HG03457 (cell line): Measurements from ENCODE around the gene THRB.

Source experiments
- ATAC-seq: cut with Tn5 transposase; IDR thresholded peaks from one replicate; pipeline ENCODE4 v1.9.1; 2021; ENCODE audit warnings: moderate number of reproducible peaks; ENCODE audit not compliant: unreplicated experiment

Gene THRB

DNA sequence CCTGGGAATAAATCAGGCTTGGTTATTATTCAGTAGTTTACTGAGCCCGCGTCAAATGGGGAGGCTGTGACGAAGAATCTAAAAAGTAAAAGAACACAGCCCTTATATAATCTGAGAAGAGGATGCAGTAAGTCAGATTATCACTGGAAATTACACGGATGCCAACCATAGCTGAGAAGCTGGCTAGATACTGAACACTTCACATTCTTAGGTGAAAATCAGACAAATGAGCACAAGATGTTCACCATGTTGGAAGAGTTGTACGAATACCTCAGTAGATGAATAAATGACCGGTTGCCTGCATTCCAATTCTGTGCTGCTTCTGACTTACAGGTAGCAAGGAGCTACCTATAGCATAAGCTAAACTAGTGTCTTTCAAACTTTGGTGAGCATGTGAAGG is 254.3 kb downstream of the THRB start:
- no peak for ATAC-seq

DNA sequence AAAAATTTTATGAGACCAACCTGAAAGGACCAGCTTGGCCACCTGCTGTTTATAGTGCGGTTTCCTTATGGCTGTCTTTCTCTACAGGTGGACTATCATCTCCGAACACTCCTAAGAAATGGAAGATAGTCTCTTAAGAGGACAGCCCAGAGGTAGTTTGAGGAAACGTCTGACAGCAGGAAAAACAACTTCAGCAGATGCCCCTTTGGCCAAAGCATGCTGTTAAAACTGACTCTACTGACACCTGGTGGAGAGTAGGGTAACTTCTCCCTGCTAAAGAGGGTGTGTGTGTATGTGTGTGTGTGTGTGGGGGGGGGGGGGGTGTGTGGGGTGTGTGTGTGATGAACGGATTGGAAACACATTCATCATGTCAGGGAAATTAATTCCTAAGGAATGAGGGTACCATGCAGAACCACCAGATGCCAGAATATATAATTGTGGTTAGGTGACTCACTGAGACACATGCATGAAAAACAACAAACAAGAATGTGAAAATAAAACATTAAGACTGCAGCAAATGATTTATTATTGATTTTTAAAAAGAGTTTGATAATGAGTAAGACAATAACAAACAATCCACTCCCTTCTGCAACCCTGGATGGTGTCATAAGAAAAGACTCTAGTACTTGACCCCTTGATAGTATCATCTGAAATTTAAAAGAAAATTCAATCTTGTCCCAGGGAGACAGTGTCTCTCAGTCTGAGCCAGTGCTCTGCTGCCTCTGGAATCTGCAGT is 256.5 kb downstream of the THRB start:
- peak; percentile 75 for ATAC-seq

DNA sequence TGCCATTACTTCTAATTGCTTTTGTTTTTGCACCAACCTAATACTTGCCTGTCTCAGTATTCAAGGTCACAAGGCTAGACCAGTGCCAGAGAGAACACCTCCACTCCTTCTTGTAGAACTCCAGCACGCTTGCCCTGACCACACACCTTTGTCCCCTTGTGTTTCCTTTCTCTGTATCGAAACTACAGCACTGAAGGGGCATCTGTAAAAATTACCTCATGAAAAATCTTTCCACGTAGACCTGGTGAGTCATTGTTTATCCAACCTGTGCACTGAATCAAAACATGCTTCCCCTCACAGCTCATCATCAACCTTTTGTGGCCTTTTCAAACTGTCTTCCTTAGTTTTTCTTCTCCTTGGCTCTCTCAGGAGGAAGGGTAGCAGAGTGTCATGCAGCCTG is 259.5 kb downstream of the THRB start:
- ATAC-seq: no peak

DNA sequence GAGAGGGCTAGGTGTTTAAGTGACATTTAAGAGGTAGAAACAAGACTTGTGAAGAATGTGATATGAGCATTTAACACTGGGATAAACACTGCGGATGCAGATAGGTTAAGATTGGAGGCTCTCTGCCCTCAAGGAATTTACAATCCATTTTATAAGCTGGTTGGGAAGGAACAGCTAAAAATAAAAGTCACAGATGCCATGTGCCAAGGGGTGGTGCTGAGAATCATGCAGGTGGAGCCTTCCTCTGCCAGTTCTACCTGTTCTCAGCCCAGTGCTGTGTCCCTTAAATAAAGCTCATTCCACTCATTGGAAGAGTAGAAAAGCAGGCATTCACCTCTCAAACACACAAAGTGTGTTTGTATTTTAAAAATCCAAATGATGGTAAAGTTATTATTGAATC is 261.9 kb downstream of the THRB start:
- ATAC-seq: no peak

DNA sequence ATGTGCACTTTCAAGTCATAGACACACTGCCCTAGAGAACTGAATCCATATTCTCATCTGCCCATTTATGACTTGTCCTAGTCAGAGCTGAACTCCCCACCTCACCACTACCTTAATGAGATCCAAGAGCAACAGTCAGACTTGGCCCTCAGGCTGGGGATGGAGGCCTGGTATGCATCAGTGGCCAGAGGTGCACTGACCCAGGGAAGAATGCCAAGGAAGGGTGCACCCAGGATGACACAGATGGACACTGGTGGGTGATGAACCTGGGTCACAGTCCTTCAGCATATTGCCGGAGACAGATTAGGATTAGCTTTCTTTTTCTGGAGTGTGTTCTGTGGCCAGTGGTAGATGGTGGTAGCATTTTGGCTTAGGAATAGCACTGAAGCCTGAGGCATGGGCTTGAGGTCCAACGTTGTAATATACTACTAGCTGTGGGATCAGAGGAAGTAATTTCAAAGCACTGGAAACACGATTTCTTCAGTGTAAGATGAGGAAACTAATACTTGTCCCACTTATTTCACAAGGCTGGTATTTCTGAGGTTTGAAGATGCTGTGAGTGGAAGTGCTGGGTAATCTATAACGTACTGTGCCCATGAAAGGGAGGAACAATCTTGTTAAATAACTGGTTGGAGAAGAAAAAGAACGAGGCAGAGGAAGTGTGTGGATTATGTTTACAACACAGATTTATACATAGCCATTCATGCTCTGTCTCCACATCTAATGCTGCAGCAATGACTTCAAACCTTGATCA is 265.0 kb downstream of the THRB start:
- no peak for ATAC-seq

DNA sequence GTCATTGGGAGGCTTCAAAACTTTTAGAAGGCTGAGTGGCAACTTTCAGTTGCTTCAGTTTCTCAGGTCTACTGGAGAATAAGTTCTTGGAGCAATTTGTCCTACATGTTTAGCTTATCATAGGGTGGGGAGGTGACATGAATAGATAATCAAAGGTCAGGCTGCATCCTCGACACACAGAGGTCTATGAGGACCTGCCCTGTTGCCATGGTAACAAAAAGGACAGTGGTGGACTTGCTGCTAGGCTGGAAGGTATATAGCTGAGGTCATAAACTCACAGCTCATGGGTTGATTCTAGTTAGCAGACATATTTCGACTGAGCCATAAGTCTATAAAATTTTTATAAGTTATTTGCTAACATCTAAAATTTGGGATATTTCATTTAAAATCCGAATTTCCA is 267.0 kb downstream of the THRB start:
- ATAC-seq: no peak

DNA sequence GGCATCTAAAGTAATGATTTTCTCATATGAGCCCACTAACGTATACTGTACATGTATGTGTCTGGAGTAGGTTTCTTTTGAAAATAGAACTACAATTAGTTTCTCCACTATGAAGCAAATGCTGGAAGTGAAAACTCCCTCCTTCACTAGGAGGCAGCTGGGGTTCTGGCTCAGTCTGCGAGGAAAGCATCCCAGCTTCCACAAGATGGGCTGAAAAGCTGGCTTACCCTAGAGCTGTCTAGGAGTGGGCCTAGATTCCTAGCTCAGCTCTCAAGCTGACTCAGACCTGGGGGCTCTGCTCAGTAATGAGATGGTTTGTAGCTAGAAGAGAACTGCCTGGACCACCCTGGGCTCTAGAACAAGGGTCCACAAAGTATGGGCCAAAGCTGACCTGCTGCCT is 268.3 kb downstream of the THRB start:
- ATAC-seq: no peak

DNA sequence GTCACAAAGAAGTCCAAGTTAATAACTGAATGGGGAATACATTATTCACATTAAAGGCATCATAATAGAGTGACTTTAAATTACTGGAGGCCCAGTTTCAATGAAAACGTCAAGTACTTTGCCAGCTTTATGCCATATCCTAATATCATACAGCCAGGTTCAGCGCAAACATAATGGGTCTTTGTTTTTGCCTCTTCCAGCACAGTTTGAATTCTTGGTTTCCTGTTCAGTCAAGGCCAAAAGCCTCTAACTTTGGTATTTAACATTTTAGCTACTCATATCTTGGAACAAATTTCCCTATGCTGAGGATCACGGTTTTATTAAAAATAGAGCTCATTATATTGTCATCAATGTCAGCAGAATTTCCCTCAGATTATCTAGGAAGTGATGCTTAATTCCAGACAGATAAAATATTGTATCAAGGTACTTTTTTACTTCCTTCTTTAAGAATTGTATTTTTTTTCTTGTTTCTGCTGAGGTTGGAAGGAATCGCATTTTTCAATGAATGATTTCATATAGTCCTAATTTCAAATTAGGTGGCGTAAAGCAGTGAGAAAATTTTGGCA is 269.2 kb downstream of the THRB start:
- no peak for ATAC-seq

DNA sequence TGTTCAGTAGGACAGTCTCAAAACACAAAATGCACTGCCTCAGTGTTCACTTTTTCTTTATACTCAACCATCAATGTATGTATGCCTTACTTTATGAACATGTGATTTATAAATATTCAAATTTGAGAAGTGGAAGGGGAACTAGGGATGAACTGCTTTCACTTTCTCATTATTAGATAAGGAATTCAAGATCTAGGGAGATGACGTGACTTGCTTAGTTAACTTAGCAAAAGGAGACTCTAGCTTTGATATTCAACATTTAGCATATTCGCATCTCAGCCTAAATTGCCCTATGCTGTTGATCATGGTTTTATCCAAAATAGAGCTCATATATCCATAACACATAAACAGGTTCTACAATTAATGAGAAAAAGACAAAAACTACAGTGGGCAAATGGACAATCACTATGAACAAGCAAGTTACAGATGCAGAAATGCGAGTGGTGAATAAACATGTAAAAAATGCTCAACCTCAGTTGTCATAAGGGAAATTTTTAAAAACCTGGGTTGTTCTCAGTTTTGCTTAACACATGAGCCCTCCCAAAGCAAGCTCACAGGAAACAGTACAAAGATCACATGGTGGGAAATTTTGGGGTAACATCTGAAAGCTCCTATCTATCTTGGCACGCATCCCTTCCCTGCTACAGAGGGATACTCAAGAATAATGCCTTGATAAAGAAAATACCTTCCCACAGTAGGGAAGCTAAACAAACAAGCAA is 269.8 kb downstream of the THRB start:
- ATAC-seq: no peak

DNA sequence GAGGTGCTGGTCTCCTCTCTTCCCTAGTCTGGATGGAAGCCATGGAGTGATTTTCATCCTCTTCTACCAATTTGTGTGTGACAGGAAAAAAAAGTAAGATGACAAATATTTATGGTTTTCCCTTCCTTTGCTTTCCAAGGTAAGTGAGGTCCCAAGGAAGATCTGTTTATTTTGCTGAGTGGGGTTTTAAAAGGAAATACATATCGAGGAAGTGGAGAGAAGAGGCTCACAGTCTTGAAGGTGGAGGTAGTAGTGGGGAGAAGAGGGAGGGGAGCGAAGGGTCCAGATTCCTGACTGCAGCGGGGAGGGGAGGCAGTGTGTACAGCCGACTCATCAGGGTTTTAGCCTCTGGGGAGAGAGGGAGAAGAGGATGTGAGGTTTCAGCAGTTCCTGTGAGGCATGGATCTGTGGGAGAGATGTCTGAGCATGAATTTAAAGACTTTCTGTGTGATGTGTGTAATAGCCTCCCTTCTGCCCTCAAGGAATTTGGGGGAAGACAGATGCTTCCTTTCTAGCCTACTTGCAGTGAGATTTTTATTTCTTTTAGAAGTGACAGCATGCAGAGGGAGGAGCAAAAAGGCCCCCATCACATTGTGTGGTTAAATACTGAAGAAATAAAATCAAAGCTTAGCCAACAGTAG is 272.4 kb downstream of the THRB start:
- ATAC-seq: no peak

DNA sequence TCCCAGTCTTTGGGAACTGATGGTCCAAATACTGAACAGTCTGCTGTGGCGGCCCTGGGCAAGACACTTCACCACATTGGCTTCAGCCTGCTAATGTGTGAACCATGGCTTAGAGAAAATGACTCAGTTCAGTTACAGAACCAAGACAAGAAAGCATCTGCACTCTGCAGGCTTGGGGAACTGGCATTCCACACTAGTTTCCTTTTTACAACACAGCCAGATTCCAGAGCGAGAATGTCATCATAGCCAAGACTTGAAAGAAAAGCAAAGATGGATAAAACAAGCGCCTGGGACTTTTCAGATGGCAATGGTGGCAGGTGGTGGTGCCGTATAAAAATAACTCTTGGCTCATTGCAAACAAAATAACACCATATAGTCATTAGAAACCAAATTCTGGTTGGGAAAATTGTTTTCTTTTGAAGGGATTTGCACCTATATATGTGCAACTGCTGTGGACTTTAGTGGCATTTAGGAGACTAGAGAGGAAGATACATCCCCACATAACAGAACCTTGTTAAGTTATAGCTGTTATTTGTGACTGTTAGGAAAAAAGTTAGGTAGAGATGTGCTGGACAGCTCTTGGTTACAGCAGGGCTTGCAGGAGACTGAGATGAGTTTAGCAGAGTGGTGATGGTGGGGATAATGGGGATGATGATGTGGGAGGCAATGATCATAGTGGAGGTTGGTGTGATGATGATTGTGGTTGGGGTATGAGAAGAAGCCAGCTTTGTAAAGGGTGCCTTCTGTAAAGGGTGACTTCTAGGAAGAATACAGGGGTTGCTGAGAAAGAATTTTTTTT is 273.6 kb downstream of the THRB start:
- no peak for ATAC-seq

DNA sequence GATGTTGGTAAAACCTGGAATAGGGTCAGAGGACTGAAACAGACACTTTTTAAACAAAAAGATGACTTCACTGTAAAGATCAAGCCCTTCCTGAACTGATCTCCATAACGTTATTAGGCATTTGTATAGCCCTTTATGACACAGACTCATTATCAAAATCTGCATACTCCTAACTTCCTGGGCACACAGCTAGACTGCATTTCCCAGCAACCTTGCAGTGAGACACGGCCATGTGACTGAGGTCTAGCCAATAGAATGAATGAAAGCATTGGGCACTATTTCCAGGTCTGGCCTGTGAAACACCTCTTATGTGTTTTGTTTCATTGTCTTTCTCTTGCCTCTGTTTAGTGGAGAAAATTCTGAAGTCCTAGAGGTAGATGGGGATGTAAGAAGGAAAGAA is 279.1 kb downstream of the THRB start:
- no peak for ATAC-seq

DNA sequence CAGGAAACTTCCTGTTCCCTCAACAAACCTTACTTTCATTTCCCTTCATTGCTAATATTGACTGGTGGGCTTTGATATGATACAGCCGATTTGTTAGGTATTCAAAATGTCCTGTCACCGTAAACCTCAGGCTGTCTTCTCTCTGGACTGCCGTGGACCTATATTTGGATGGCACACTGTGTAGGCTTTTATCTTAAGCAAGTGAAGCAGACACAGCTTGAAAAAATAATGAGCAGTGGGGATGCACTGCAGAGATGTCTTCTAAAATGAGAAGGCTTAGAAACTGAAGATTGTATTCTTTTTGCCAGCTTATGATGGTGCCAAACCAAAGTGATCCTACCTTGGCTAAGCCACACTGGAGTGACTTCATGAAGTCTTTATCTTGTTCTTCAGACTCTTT is 283.3 kb downstream of the THRB start:
- ATAC-seq: no peak

DNA sequence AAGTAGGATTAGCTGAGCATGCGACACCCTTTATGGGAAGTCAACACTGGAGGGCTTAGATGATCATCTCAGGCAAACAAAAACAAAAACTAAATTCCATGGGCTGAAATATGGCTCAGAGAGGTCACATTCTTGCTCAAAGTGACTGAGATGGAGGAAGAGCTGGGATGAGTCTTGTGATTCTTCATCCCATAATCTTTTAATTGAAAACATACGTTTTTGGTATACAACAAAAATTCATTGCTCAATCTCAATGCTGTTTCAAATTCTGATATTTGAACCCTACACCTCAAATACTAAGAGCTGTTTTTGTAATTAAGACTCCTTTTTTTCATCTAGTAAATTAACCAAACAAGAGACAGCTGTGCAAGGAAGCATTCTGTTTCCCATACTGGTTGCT is 292.6 kb downstream of the THRB start:
- ATAC-seq: no peak

DNA sequence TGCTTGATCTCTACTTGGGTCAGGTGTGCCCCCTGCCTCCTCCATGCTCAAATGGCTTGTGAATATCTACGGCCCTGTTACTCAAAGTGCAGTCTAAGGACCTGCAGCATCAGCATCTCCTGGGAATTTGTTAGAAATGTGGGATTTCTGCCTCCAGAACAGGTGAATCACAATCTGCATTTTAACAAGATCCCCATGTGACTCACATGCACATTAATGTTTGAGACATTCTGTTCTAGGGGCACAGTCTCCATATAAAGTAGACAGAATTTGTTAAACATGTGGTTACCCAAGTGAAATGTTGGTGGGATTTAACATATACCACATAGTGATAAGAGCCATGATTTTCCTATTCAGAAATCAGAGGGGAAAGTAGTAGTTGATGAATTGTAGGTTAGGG is 293.3 kb downstream of the THRB start:
- ATAC-seq: no peak

DNA sequence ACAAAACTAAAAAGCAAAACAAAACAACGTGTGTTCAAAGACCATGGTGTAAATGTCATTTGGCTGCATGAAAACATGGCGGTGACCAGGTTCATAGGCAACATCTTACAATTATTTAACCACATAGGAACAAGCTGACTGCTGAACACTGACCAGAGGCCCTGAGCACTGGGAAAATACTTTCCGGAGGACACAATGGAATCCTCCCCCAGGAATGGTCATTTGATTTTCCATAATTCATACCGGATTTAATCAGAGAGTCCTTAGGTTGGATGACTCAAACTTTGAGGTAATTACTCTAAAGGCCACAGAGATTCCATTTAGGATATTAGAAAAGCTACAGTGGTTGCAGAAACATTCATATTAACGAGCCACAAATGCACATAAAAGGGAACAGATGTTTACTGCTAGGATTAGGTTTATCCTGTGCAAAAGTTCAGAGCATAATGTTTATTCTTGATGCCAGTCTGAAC is 294.8 kb downstream of the THRB start:
- no peak for ATAC-seq

DNA sequence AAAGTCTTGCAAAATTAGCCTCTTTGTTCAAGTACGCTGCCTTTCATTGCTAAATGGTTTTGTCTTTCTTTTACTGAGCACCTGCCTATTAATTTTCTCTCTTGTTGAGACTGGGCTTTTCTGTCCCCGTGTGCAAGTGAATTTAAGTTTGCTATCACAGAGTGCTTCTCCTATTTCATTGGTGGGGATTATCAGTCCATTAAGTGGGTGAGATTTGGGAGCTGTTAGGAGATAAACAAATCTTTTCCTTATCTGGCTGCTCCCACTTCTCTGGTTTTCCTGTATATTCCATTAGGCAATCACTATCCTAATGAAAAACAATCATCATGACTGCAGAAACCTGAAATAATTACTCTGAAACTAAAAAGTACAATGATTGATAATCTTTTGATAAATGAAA is 295.4 kb downstream of the THRB start:
- no peak for ATAC-seq

DNA sequence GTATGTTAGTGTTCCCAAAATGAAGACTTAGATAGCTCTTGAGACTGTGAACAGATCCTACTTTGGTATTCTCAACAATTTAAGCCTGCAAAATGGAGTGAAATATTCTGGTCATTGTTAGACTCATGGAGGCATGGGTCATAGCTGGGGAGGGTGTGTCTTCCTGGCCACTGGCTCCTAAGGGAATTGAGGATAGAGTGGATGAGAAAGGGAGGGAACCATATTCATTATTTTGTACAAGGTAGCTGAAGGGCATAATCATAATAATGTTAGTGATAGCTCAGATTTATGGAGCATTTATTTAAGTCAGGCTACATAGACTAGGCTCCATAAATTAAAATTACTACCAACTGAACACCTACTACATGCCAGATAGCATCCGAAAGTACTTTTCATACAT is 295.9 kb downstream of the THRB start:
- no peak for ATAC-seq

DNA sequence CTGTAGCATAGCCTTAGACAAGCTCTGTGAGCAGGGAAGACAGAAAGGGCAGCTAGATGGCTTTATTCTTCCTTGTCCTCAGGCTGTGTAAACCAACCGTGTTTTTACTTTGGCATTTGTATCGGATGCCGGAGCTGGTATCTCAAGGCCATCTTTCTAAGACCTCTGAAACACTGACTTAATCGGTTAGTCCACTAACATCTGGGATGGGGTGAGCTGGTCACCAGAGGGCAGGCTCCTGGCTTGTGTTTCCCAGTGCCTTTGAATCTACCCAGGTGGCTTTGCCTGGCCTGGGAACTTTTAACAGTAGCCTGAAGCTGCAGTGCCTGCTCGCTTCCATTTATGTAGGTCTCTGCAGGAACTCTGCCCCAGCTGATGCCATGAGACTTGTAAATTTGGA is 296.8 kb downstream of the THRB start:
- no peak for ATAC-seq

DNA sequence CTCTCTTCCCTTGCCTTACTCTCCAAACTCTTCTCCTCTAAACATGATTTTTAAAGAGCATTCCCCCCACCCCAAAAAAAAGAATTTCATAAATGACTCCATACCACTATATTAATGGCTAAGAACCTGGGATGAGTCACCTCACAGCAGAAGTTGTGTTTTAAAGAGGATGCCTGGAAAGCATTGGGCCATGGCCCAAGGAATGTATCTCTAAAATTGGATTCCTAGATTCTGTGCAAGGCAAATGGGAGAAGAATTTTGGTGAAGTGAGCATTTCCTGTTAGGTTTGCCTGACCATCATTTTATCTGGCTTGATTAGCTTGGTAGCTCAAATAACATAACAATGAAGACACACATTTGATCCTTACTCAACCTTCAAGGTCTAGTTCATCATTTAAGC is 298.1 kb downstream of the THRB start:
- ATAC-seq: no peak
